GM19043 (cell line): Measurements from ENCODE around the gene PRXL2B.

Experiments
- ATAC-seq: cut with Tn5 transposase; IDR thresholded peaks from one replicate; pipeline ENCODE4 v1.9.1; 2021; ENCODE audit warnings: low read depth; ENCODE audit not compliant: unreplicated experiment

Gene PRXL2B

GRCh38 chr1:2584686-2585317 lies 1.8 kb upstream of the PRXL2B start:
- ATAC-seq: no peak

GRCh38 chr1:2585318-2586092 lies 1.1 kb upstream of the PRXL2B start:
- peak; percentile 30 for ATAC-seq

- no peak for ATAC-seq
These were observed 688 bp downstream of the PRXL2B start for GRCh38 chr1:2587071-2587859.

- ATAC-seq: no peak
These were observed 1.4 kb downstream of the PRXL2B start for GRCh38 chr1:2587860-2588571.

- no peak for ATAC-seq
These were observed 2.3 kb downstream of the PRXL2B start for GRCh38 chr1:2588661-2589430.

GRCh38 chr1:2589431-2590232 lies 3.1 kb downstream of the PRXL2B start:
- no peak for ATAC-seq

GRCh38 chr1:2590233-2591141 lies 3.9 kb downstream of the PRXL2B start:
- ATAC-seq: no peak

- ATAC-seq: no peak
These were observed 4.6 kb downstream of the PRXL2B start for GRCh38 chr1:2591233-2591580.

GRCh38 chr1:2591581-2592261 lies 5.1 kb downstream of the PRXL2B start:
- no peak for ATAC-seq

- no peak for ATAC-seq
These were observed 6.1 kb downstream of the PRXL2B start for GRCh38 chr1:2592672-2593071.

- no peak for ATAC-seq
These were observed 6.8 kb downstream of the PRXL2B start for GRCh38 chr1:2593251-2593878.

GRCh38 chr1:2594001-2594640 lies 7.5 kb downstream of the PRXL2B start:
- ATAC-seq: no peak

- ATAC-seq: no peak
These were observed 8.1 kb downstream of the PRXL2B start for GRCh38 chr1:2594641-2595131.

GRCh38 chr1:2595261-2595811 lies 8.8 kb downstream of the PRXL2B start:
- no peak for ATAC-seq

- ATAC-seq: no peak
These were observed 9.4 kb downstream of the PRXL2B start for GRCh38 chr1:2595812-2596529.
